Loucy (cell line): ENCODE measurements around the gene TMEM248.

ENCODE experiments used
- CTCF ChIP-seq: fragments of 200-600 bp; sonication (generic); conservative IDR thresholded peaks from 2 replicates; pipeline ENCODE4 v1.5.1; 2014; ENCODE audit warnings: mild to moderate bottlenecking, antibody characterized with exemption, low read length
- EZH2phosphoT487 ChIP-seq: fragments of 200-600 bp; IDR thresholded peaks from 2 replicates; pipeline ENCODE4 v1.6.1; 2018; ENCODE audit warnings: antibody characterized with exemption, mild to moderate bottlenecking, moderate library complexity, borderline replicate concordance

GRCh38 chr7:66930341-66930740, 9.3 kb downstream of the TMEM248 start:
- TF ChIP-seq CTCF (no peak), EZH2phosphoT487 (no peak)
